ENCODE measurements around the gene TRIB2.
"Not testable (repeated sequence)": the region's sequence is repeated elsewhere in the genome, so short reads cannot be mapped to it uniquely, and the experiment has no call there.

TRIB2 gene

GRCh38 chr2:12676771-12677170, 40.0 kb upstream of the TRIB2 start:
- no peak overlapping the region for H3K4me3 ChIP-seq (ENCODE audit: control insufficient read depth, low read depth, low read length)
- DNase-seq (ENCODE audit: low read depth): no peak
- no peak for TF ChIP-seq CTCF (IDR thresholded peaks at IDR 0.05; ENCODE audit: control insufficient read depth, insufficient read depth, low read depth, low read length, missing control alignments)

- no peak for TF ChIP-seq CTCF (IDR thresholded peaks at IDR 0.05; ENCODE audit: control insufficient read depth, insufficient read depth, low read depth, low read length, missing control alignments)
- H3K4me3 ChIP-seq (ENCODE audit: control insufficient read depth, low read depth, low read length): no peak overlapping the region
- DNase-seq (ENCODE audit: low read depth): no peak
These were observed 38.5 kb upstream of the TRIB2 start for GRCh38 chr2:12678186-12678585.

GRCh38 chr2:12679550-12680072, 37.1 kb upstream of the TRIB2 start:
- no peak for TF ChIP-seq CTCF (IDR thresholded peaks at IDR 0.05; ENCODE audit: control insufficient read depth, insufficient read depth, low read depth, low read length, missing control alignments)
- no peak for DNase-seq (ENCODE audit: low read depth)

GRCh38 chr2:12680115-12680514, 36.6 kb upstream of the TRIB2 start:
- not testable (repeated sequence) for DNase-seq (ENCODE audit: low read depth); H3K4me3 ChIP-seq (ENCODE audit: control insufficient read depth, low read depth, low read length)

More at GRCh38 chr2:12679550-12680072, 37.1 kb upstream of the TRIB2 start:
- H3K4me3 ChIP-seq (ENCODE audit: control insufficient read depth, low read depth, low read length): no peak overlapping the region

GRCh38 chr2:12682017-12682416, 34.7 kb upstream of the TRIB2 start:
- no peak for TF ChIP-seq CTCF (IDR thresholded peaks at IDR 0.05; ENCODE audit: control insufficient read depth, insufficient read depth, low read depth, low read length, missing control alignments)
- DNase-seq (ENCODE audit: low read depth): no peak
- H3K4me3 ChIP-seq (ENCODE audit: control insufficient read depth, low read depth, low read length): no peak overlapping the region

GRCh38 chr2:12683457-12684100, 33.2 kb upstream of the TRIB2 start:
- no peak for TF ChIP-seq CTCF (IDR thresholded peaks at IDR 0.05; ENCODE audit: control insufficient read depth, insufficient read depth, low read depth, low read length, missing control alignments)
- H3K4me3 ChIP-seq (ENCODE audit: control insufficient read depth, low read depth, low read length): no peak overlapping the region
- no peak for DNase-seq (ENCODE audit: low read depth)

- TF ChIP-seq CTCF (IDR thresholded peaks at IDR 0.05; ENCODE audit: control insufficient read depth, insufficient read depth, low read depth, low read length, missing control alignments): no peak
- no peak for DNase-seq (ENCODE audit: low read depth)
- no peak overlapping the region for H3K4me3 ChIP-seq (ENCODE audit: control insufficient read depth, low read depth, low read length)
These were observed 32.2 kb upstream of the TRIB2 start for GRCh38 chr2:12684471-12684936.

All from AG09309 (cell line).